IPS-20b (cell line): ENCODE data around the gene OXER1.
A peak's percentile ranks its signal among the peaks of the same experiment; 100 is the strongest.

Experiments
- H3K27ac ChIP-seq: one replicate; pipeline ENCODE4 v1.5.1; 2013; ENCODE audit warnings: low read length
- H3K27me3 ChIP-seq: 2 replicates; pipeline ENCODE4 v1.6.1; 2013; ENCODE audit warnings: mild to moderate bottlenecking, low read length, inconsistent platforms; ENCODE audit not compliant: insufficient read depth
- H3K36me3 ChIP-seq: 2 replicates; pipeline ENCODE4 v1.6.1; 2013; ENCODE audit warnings: low read depth, mild to moderate bottlenecking, inconsistent platforms, low read length, moderate library complexity; ENCODE audit not compliant: insufficient read depth
- H3K4me1 ChIP-seq: 2 replicates; pipeline ENCODE4 v1.6.1; 2013; ENCODE audit warnings: mild to moderate bottlenecking, control low read depth, inconsistent platforms, low read length, moderate library complexity; ENCODE audit not compliant: insufficient read depth
- H3K4me3 ChIP-seq: 2 replicates; pipeline ENCODE4 v1.5.1; 2013; ENCODE audit warnings: mild to moderate bottlenecking, low read length, inconsistent platforms
- H3K9ac ChIP-seq: 2 replicates; pipeline ENCODE4 v1.6.1; 2013; ENCODE audit warnings: low read depth, mild to moderate bottlenecking, inconsistent platforms, low read length, moderate library complexity
- H3K9me3 ChIP-seq: 2 replicates; pipeline ENCODE4 v1.6.1; 2013; ENCODE audit warnings: mild to moderate bottlenecking, low read depth, low read length, inconsistent platforms; ENCODE audit not compliant: insufficient read depth

OXER1 gene

GRCh38 chr2:42801381-42801780 is 37.4 kb upstream of the OXER1 start:
- Histone ChIP-seq H3K36me3 (no peaks in the 10 kb centered on the region), H3K9ac (no peak overlapping the region), H3K4me3 (no peak overlapping the region), H3K27ac (no peak overlapping the region), H3K4me1 (no peaks in the 10 kb centered on the region), H3K9me3 (no peaks in the 10 kb centered on the region), H3K27me3 (no peaks in the 10 kb centered on the region)

GRCh38 chr2:42800981-42801380 is 37.0 kb upstream of the OXER1 start:
- Histone ChIP-seq H3K27me3 (no peaks in the 10 kb centered on the region), H3K4me3 (no peak overlapping the region), H3K4me1 (no peaks in the 10 kb centered on the region), H3K9ac (no peak overlapping the region), H3K36me3 (no peaks in the 10 kb centered on the region), H3K27ac (no peak overlapping the region), H3K9me3 (no peaks in the 10 kb centered on the region)

GRCh38 chr2:42800461-42800962 is 36.6 kb upstream of the OXER1 start:
- no peaks in the 10 kb centered on the region for H3K4me1 ChIP-seq
- H3K27me3 ChIP-seq = no peaks in the 10 kb centered on the region
- H3K4me3 ChIP-seq = no peak overlapping the region
- H3K36me3 ChIP-seq = no peaks in the 10 kb centered on the region
- no peak overlapping the region for H3K27ac ChIP-seq
- H3K9ac ChIP-seq = no peak overlapping the region
- H3K9me3 ChIP-seq = no peaks in the 10 kb centered on the region

GRCh38 chr2:42799881-42800280 is 35.9 kb upstream of the OXER1 start:
- Histone ChIP-seq H3K4me1 (no peaks in the 10 kb centered on the region; the same call in 1 of the 2 replicates), H3K36me3 (no peaks in the 10 kb centered on the region), H3K27ac (no peak overlapping the region), H3K9ac (no peak overlapping the region), H3K4me3 (no peak overlapping the region), H3K27me3 (no peaks in the 10 kb centered on the region), H3K9me3 (no peaks in the 10 kb centered on the region)

- H3K4me1 ChIP-seq = peaks cover 7% of the 10 kb centered on the region; the same call in 1 of the 2 replicates
- H3K27me3 ChIP-seq = peaks cover 16% of the 10 kb centered on the region; the same call in 1 of the 2 replicates
- H3K9me3 ChIP-seq = no peaks in the 10 kb centered on the region
- no peaks in the 10 kb centered on the region for H3K36me3 ChIP-seq
- H3K4me3 ChIP-seq = no peak overlapping the region
- H3K27ac ChIP-seq = no peak overlapping the region
- H3K9ac ChIP-seq = no peak overlapping the region
Measured at GRCh38 chr2:42797281-42797680, 33.3 kb upstream of the OXER1 start.

GRCh38 chr2:42796427-42797248 is 32.7 kb upstream of the OXER1 start:
- no peak overlapping the region for H3K27ac ChIP-seq
- H3K36me3 ChIP-seq = no peaks in the 10 kb centered on the region
- no peaks in the 10 kb centered on the region for H3K9me3 ChIP-seq
- H3K4me1 ChIP-seq = peaks cover 11% of the 10 kb centered on the region; the same call in 1 of the 2 replicates
- no peak overlapping the region for H3K9ac ChIP-seq
- H3K4me3 ChIP-seq = no peak overlapping the region
- H3K27me3 ChIP-seq = peaks cover 22% of the 10 kb centered on the region

- Histone ChIP-seq H3K4me3 (no peak overlapping the region), H3K36me3 (no peaks in the 10 kb centered on the region), H3K9me3 (no peaks in the 10 kb centered on the region), H3K4me1 (peaks cover 11% of the 10 kb centered on the region; the same call in 1 of the 2 replicates), H3K9ac (no peak overlapping the region), H3K27me3 (peaks cover 30% of the 10 kb centered on the region), H3K27ac (no peak overlapping the region)
Measured at GRCh38 chr2:42795841-42796301, 31.9 kb upstream of the OXER1 start.

GRCh38 chr2:42795275-42795674 is 31.3 kb upstream of the OXER1 start:
- Histone ChIP-seq H3K27me3 (peaks cover 32% of the 10 kb centered on the region), H3K27ac (no peak overlapping the region), H3K9ac (no peak overlapping the region), H3K4me3 (no peak overlapping the region), H3K36me3 (no peaks in the 10 kb centered on the region), H3K4me1 (peaks cover 11% of the 10 kb centered on the region; the same call in 1 of the 2 replicates), H3K9me3 (no peaks in the 10 kb centered on the region)

- peaks cover 32% of the 10 kb centered on the region for H3K27me3 ChIP-seq
- H3K4me1 ChIP-seq = peaks cover 11% of the 10 kb centered on the region; the same call in 1 of the 2 replicates
- H3K4me3 ChIP-seq = no peak overlapping the region
- no peak overlapping the region for H3K9ac ChIP-seq
- no peak overlapping the region for H3K27ac ChIP-seq
- H3K9me3 ChIP-seq = no peaks in the 10 kb centered on the region
- H3K36me3 ChIP-seq = no peaks in the 10 kb centered on the region
Measured at GRCh38 chr2:42794271-42795046, 30.5 kb upstream of the OXER1 start.

GRCh38 chr2:42793334-42794270 is 29.7 kb upstream of the OXER1 start:
- H3K27ac ChIP-seq = no peak overlapping the region
- peak overlapping the region; percentile 78; the same call in 1 of the 2 replicates for H3K9ac ChIP-seq
- H3K4me3 ChIP-seq = peak overlapping the region; percentile 80

More at GRCh38 chr2:42793334-42794270, 29.7 kb upstream of the OXER1 start:
- Histone ChIP-seq H3K36me3 (no peaks in the 10 kb centered on the region), H3K4me1 (peaks cover 11% of the 10 kb centered on the region; the same call in 1 of the 2 replicates), H3K27me3 (peaks cover 32% of the 10 kb centered on the region), H3K9me3 (no peaks in the 10 kb centered on the region)
